Fibroblast of peridontal ligament (primary cell): ENCODE results near the gene DDR2.

Experiments
- DNase-seq: peaks from one replicate; pipeline ENCODE4 v3.0.0-alpha.2; 2010; ENCODE audit errors: extremely low read depth

Gene DDR2

GRCh38 chr1:162832470-162832869 lies 200.2 kb downstream of the DDR2 start:
- no peak for DNase-seq

DNA sequence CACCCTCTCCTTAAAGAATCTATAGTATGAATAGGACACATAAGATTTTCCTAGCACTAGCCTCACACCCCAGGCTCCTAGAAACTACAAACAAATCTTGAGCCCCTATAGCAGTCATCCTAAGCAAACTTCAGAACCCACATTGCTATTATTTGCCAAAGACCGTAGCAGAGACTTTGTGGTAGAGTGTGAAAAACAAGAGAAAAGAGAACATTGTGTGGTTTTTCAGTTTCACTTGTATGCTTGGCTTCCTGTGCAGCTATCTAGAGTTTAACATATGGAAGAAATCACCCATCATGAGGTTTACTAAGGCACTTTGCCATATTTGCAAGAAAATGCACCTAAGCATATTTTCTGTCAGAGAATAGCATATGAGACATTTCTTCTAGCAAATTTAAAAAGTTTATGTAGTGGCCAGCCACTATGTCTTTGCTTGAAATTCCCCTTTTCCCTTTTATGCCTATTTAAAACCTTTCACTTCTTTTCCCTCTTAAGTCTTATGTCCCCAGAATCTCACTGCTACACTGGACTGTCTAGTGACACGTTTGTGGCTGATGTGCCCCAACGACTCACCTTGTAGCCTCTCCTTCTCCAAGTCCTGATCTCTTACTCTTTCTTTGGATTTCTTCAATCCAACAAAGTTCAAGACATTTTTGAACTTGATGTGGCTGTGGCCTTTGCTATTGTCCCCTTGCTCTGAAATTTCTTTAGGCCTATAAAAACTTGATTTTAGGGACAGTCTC lies 203.1 kb downstream of the DDR2 start:
- peak; percentile 61 for DNase-seq
